HG03520 (cell line): ENCODE data around the gene EIF4E1B.

Experiments
- ATAC-seq: cut with Tn5 transposase; IDR thresholded peaks from one replicate; pipeline ENCODE4 v1.9.1; 2021; ENCODE audit warnings: mild to moderate bottlenecking, moderate library complexity; ENCODE audit not compliant: unreplicated experiment

The EIF4E1B gene

GRCh38 chr5:176625966-176626875, 4.3 kb upstream of the EIF4E1B start:
- ATAC-seq, result no peak

- ATAC-seq, result no peak
Measured at GRCh38 chr5:176626876-176627236, 3.6 kb upstream of the EIF4E1B start.

GRCh38 chr5:176627582-176627981, 2.9 kb upstream of the EIF4E1B start:
- no peak for ATAC-seq

GRCh38 chr5:176628406-176629228, 1.9 kb upstream of the EIF4E1B start:
- ATAC-seq, result no peak

GRCh38 chr5:176629317-176629852, 1.1 kb upstream of the EIF4E1B start:
- ATAC-seq, result no peak

- ATAC-seq, result no peak
Measured at GRCh38 chr5:176630681-176631222, 277 bp downstream of the EIF4E1B start.

- ATAC-seq, result no peak
Measured at GRCh38 chr5:176631383-176632200, 1.1 kb downstream of the EIF4E1B start.

- ATAC-seq, result no peak
Measured at GRCh38 chr5:176632745-176633144, 2.3 kb downstream of the EIF4E1B start.

- ATAC-seq, result no peak
Measured at GRCh38 chr5:176633598-176633997, 3.1 kb downstream of the EIF4E1B start.

GRCh38 chr5:176636426-176636825, 6.0 kb downstream of the EIF4E1B start:
- no peak for ATAC-seq

GRCh38 chr5:176637556-176637955, 7.1 kb downstream of the EIF4E1B start:
- no peak for ATAC-seq

GRCh38 chr5:176638437-176638836, 8.0 kb downstream of the EIF4E1B start:
- ATAC-seq, result no peak

GRCh38 chr5:176639208-176639607, 8.7 kb downstream of the EIF4E1B start:
- ATAC-seq, result no peak

- ATAC-seq, result no peak
Measured at GRCh38 chr5:176639981-176640380, 9.5 kb downstream of the EIF4E1B start.

GRCh38 chr5:176640616-176641015, 10.1 kb downstream of the EIF4E1B start:
- no peak for ATAC-seq

GRCh38 chr5:176642675-176643490, 12.4 kb downstream of the EIF4E1B start:
- no peak for ATAC-seq

- ATAC-seq, result no peak
Measured at GRCh38 chr5:176643491-176644219, 13.2 kb downstream of the EIF4E1B start.

- ATAC-seq, result no peak
Measured at GRCh38 chr5:176644294-176644693, 13.8 kb downstream of the EIF4E1B start.
